ENCODE results near the gene KCNE5.
"Not testable (repeated sequence)": the region's sequence is repeated elsewhere in the genome, so short reads cannot be mapped to it uniquely, and the experiment has no call there.

Gene KCNE5

GRCh38 chrX:109601486-109601885, 23.5 kb downstream of the KCNE5 start:
- FAIRE-seq: no peak

- FAIRE-seq: no peak
Observed at GRCh38 chrX:109600237-109600651, 24.7 kb downstream of the KCNE5 start.

DNA sequence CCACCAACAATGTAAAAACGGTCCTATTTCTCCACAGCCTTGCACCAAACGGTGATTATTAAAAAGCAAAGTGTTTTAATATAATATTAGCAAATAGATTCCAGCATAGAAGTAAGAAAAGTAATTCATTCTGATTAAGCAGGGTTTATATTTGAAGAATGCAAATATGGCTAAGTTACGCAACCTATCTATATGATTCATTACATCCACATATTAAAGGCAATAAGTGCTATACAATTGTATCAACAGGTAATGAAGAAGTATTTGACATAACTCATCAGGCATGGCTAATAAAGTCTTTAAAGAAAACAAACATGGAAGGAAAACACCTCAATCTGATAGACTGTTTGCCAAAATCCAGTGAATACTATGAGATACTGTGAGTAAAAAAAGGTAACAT, 29.0 kb downstream of the KCNE5 start:
- no peak for FAIRE-seq

- no peak for FAIRE-seq
Observed at GRCh38 chrX:109590176-109590575, 34.8 kb downstream of the KCNE5 start.

DNA sequence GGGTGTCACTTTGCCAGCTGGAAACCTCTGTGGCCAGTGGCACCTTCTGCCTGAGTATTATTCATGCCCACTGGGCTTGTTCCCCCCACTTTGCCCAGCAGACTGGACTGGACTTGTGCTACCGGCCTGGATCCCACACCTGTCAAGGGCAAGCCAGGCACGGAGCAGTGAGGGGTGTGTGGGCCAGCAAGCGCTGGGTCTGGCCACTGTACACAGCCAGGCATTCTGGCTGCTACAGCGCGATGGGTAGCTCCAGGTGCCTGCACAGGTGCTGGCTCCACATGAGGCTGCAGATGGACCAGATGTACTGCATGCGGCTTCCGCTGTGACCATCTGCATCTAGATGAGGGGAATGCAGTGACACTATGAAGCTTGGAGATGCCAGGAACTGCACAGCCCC, 39.5 kb downstream of the KCNE5 start:
- FAIRE-seq: no peak

DNA sequence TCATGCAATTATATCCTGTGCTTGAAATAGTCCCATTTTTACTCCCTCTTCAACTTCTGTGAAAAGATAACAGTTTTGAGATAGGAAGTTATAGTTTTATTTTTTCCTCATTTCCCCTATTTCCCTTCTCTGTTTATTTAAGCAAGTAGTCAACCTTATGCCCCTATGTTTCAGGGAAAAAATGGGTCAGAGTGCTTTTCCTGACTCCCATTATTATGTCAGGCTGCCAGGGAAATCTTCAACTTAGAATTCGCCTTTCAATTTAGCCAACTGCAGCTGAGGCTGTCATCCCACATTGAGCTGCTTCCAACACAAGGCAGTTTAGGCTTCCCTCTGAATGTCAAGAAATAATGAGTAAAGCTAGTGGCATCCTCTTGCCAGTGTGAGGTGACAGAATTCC, 46.1 kb downstream of the KCNE5 start:
- FAIRE-seq: no peak

DNA sequence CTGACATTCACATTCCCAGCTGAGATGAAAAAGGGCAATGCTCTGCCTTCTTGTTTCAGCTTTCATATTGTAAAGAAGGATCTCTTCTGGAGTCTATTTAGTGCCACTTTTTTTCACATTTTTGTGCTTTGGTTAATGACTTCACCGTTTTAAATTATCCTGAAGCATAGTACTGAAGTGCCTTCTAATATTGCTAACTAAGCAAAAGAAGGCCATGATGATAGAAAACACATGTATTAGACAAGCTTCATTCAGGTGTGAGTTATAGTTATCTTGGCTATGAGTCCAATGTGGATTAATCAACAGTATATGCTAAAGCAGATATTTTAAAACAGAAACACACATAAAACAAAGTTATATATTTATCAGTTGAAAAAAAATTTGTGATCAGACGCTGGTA, 47.9 kb downstream of the KCNE5 start:
- FAIRE-seq: no peak

DNA sequence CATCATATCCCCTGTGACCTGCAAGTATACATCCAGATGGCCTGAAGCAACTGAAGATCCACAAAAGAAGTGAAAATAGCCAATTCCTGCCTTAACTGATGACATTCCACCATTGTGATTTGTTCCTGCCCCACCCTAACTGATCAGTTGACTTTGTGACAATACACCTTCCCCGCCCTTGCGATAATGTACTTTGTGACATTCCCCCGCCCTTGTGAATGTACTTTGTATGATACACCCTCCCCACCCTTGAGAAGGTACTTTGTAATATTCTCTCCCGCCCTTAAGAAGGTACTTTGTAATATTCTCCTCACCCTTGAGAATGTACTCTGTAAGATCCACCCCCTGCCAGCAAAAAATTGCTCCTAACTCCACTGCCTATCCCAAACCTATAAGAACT, 48.9 kb downstream of the KCNE5 start:
- FAIRE-seq: not testable (repeated sequence)
